GM21526 (cell line): Measurements from ENCODE around the gene PLEKHA7.
"Not testable (repeated sequence)": the region's sequence is repeated elsewhere in the genome, so short reads cannot be mapped to it uniquely, and the experiment has no call there.

Experiments used
- ATAC-seq: cut with Tn5 transposase; IDR thresholded peaks from one replicate; pipeline ENCODE4 v1.9.1; 2021; ENCODE audit warnings: moderate library complexity; ENCODE audit not compliant: unreplicated experiment, low FRiP score

PLEKHA7 gene

GRCh38 chr11:16977994-16978315, 36.3 kb downstream of the PLEKHA7 start:
- no peak for ATAC-seq

GRCh38 chr11:16977136-16977993, 36.8 kb downstream of the PLEKHA7 start:
- no peak for ATAC-seq

GRCh38 chr11:16976379-16976778, 37.8 kb downstream of the PLEKHA7 start:
- ATAC-seq: no peak

GRCh38 chr11:16975906-16976305, 38.3 kb downstream of the PLEKHA7 start:
- ATAC-seq: no peak

GRCh38 chr11:16973338-16973964, 40.8 kb downstream of the PLEKHA7 start:
- ATAC-seq: no peak

GRCh38 chr11:16969010-16969999, 44.9 kb downstream of the PLEKHA7 start:
- no peak for ATAC-seq

GRCh38 chr11:16968196-16968595, 46.0 kb downstream of the PLEKHA7 start:
- ATAC-seq: no peak

- ATAC-seq: no peak
These were observed 47.1 kb downstream of the PLEKHA7 start for GRCh38 chr11:16966930-16967671.

- ATAC-seq: no peak
These were observed 49.7 kb downstream of the PLEKHA7 start for GRCh38 chr11:16964501-16964900.

- no peak for ATAC-seq
These were observed 50.8 kb downstream of the PLEKHA7 start for GRCh38 chr11:16963316-16963876.

- ATAC-seq: not testable (repeated sequence)
These were observed 51.6 kb downstream of the PLEKHA7 start for GRCh38 chr11:16962589-16962988.

- no peak for ATAC-seq
These were observed 52.1 kb downstream of the PLEKHA7 start for GRCh38 chr11:16962146-16962545.

- ATAC-seq: no peak
These were observed 54.0 kb downstream of the PLEKHA7 start for GRCh38 chr11:16960250-16960649.

GRCh38 chr11:16959602-16960001, 54.6 kb downstream of the PLEKHA7 start:
- no peak for ATAC-seq

GRCh38 chr11:16958833-16959232, 55.4 kb downstream of the PLEKHA7 start:
- ATAC-seq: no peak

GRCh38 chr11:16956538-16957153, 57.6 kb downstream of the PLEKHA7 start:
- no peak for ATAC-seq

- no peak for ATAC-seq
These were observed 60.6 kb downstream of the PLEKHA7 start for GRCh38 chr11:16953663-16954062.

GRCh38 chr11:16946477-16947282, 67.5 kb downstream of the PLEKHA7 start:
- ATAC-seq: peak; percentile 47
